Natural killer cell treated with Interleukin-12 subunit alpha and Interleukin-12 subunit beta and Interleukin-15 and Interleukin-18, amount 100 ng/mL, for 72 hours (primary cell): ENCODE measurements around the gene CYP1A2. TPM values are rescaled to one million over a fixed set of nuclear protein-coding genes. Genes with fewer than 3 reads are reported as not detected.

Experiments used
- ATAC-seq, 2 donors: fragments of 150-1000 bp; cut with Tn5 transposase in 1 of 2; sonication (Bioruptor Pico), chemical (Tn5 transposase) in 1 of 2; 2 replicates each; pipeline ENCODE4 v1.10.0; 2021
- DNase-seq: peaks from one replicate; pipeline ENCODE4 v3.0.0; 2022; ENCODE audit warnings: low spot score
- H3K27ac Mint-ChIP-seq, 2 donors: 1 replicate in 1 of 2; 2 replicates in 1 of 2; pipeline ENCODE4 v1.8.0; 2022; ENCODE audit warnings: mixed read lengths in 2 of 2, mild to moderate bottlenecking in 1 of 2, moderate library complexity in 1 of 2
- H3K27me3 Mint-ChIP-seq, 2 donors: 1 replicate in 1 of 2; 2 replicates in 1 of 2; pipeline ENCODE4 v1.8.0; 2022; ENCODE audit warnings: mixed read lengths in 2 of 2
- H3K36me3 Mint-ChIP-seq: one replicate; pipeline ENCODE4 v1.8.0; 2022; ENCODE audit warnings: mixed read lengths
- H3K4me1 Mint-ChIP-seq, 2 donors: 1 replicate in 1 of 2; 2 replicates in 1 of 2; pipeline ENCODE4 v1.8.0; 2022; ENCODE audit warnings: low read depth in 2 of 2, mixed read lengths in 2 of 2, mild to moderate bottlenecking in 1 of 2
- H3K4me3 Mint-ChIP-seq: one replicate; pipeline ENCODE4 v1.8.0; 2022; ENCODE audit warnings: mixed read lengths
- H3K9me3 Mint-ChIP-seq: 2 replicates; pipeline ENCODE4 v1.8.0; 2022; ENCODE audit warnings: mixed read lengths
- total RNA-seq, 2 donors: library from RNA; stranded (reverse); gene quantifications; one replicate each; pipeline ENCODE4 v1.2.3, GENCODE V29; 2022

Gene CYP1A2
- total RNA-seq, 2 donors from 2014 or later, result not detected

DNA sequence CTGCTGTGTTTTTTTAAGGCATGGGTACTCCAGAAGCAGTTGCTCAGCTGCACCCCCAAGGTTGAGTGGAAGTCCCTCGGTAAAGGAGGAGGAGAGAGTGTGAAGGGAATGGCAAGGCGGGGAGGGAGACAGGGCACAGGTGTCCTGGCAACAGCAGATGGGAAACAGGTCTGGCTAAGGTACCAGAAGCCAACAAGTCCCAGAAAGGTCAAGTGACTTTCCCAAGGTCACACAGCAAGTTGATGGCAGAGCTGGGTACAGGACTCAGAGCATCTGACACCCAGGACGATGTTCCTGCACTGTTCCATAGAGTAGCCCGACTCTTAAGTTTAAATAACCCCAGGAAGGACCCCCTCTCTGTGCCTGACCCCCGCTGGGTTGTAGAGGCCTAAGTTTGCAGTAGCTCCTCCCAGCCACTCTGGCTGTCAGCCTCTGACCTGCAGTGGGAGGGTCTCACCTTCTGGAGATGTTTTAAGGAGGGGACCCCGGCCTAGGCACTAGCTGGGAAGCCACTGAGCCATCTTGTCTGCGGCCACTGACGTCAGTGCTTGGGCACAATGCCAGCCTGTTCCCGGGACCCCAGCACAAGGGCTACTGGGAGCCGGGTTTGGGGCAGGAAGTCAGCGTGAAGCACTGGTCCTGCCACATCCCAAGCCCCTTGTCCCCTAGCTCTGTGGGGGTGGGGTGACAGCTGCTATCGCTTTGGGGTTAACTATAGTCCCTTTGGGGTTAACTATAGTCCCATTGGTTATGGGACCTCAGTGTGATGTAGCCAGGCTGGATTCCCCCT lies 43.8 kb downstream of the CYP1A2 start:
- Mint-ChIP-seq H3K36me3 (peaks cover 12% of the 10 kb centered on the region), H3K9me3 (no peaks in the 10 kb centered on the region), H3K27me3 (no peaks in the 10 kb centered on the region), H3K27ac (peak overlapping the region; percentile 91 to 97), H3K4me3 (peak overlapping the region; percentile 87), H3K4me1 (peaks cover 69 to 74% of the 10 kb centered on the region in 2 donors)
- ATAC-seq (no peak), DNase-seq (no peak)

DNA sequence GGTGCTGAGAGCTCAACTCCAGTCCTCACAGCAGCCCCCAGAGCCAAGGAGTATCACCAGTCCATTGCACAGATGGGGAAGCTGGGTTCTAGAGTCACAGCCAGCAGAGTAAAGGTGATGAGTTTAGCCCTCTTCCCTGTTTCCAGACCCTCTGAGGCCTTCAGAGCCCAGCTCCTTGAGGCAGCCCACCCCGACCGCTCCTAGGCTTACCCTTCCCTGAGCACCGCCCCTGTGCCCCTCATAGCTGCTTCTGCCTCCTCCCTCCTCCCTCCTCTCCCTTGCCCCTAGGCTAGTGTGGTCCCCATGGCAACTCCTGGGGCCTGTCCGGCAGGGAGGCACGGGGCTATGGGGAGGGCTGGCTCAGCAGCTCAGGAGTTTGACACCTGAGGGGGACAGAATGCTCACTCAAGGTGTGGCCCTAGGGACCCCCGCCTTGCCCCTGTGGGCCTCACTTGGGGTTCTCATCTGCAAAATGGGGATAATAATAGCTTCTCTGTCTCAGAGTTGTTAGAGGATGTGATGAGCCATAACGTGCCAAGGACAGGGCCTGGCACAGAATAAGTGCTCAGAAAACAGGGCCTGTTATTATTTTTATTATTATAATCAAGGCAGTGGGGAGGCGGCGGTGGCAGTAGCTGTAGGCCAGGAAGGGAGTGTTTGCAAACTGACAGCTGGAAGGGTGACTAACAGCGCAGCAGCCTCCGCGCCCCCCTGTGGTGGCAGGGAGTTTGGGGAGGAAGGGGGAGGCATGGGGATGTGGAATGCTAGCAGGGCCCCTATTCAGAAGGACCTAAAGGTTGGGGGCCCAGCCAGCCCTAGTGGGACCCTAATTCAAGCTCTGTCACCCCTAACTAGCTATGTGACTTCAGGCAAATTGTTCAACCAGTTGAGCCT lies 44.7 kb downstream of the CYP1A2 start:
- H3K27ac Mint-ChIP-seq, result peak overlapping the region; percentile 91 to 97
- no peaks in the 10 kb centered on the region for H3K27me3 Mint-ChIP-seq
- H3K36me3 Mint-ChIP-seq, result peaks cover 12% of the 10 kb centered on the region
- peaks cover 67 to 74% of the 10 kb centered on the region in 2 donors for H3K4me1 Mint-ChIP-seq
- ATAC-seq, result peak; percentile 34 to 55
- peak overlapping the region; percentile 68 for H3K4me3 Mint-ChIP-seq
- peak; percentile 81 for DNase-seq
- H3K9me3 Mint-ChIP-seq, result no peaks in the 10 kb centered on the region

DNA sequence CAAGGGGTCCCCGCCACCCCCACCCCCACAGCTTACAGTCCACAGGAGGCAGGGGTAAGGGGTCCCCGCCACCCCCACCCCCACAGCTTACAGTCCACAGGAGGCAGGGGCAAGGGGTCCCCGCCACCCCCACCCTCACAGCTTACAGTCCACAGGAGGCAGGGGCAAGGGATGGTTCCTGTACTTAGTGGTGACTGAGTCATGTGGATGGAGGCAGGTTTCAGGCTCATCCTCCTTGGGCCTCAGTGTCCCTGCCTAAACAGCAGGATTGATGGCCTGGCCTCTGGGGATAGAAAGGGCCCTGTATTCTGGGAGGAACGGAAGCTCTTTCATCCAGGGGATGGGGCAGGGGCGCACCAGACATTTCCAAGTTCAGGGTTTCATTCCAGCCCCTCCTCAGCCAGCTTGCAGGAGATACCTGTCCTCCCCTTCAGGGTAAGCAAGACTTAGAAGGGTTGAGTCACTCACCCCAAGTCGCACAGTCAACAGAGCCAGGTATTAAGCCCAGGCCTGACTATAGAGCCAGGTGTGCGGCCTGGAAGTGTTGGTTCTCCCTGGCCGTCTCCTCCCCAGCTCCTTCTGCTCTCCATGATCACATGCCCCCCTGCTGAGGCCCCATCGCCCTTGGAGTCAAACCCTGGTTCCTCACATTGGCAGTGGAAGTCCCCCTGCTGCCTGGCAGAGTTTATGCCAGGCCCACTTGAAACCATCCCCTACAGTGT lies 45.8 kb downstream of the CYP1A2 start:
- peaks cover 62 to 66% of the 10 kb centered on the region in 2 donors for H3K4me1 Mint-ChIP-seq
- DNase-seq, result no peak
- H3K36me3 Mint-ChIP-seq, result peaks cover 12% of the 10 kb centered on the region
- no peaks in the 10 kb centered on the region for H3K9me3 Mint-ChIP-seq
- peak overlapping the region; percentile 81 for H3K4me3 Mint-ChIP-seq
- no peaks in the 10 kb centered on the region for H3K27me3 Mint-ChIP-seq
- H3K27ac Mint-ChIP-seq, result peak overlapping the region; percentile 80 to 93
- ATAC-seq, result no peak

DNA sequence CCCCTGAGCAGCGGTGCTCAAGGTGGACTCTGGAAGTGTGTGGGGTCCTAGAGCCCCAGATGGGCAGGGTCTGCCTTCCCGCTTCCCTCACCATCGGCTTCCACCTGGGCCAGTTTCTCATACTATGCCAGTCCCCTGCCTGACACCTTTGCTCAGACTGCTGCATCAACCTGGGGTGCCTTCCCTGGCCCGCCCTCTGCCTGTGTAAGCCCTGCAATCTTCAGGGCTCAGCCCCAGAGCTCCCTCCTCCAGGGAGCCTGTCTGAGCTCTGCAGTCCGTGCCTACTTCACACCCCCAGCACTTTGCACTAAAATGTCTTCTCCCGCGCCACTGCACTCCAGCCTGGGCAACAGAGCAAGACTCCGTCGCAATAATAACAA lies 46.3 kb downstream of the CYP1A2 start:
- Mint-ChIP-seq H3K4me3 (peak overlapping the region; percentile 81), H3K9me3 (no peaks in the 10 kb centered on the region), H3K4me1 (peaks cover 61 to 66% of the 10 kb centered on the region in 2 donors), H3K27me3 (no peaks in the 10 kb centered on the region), H3K36me3 (peaks cover 8% of the 10 kb centered on the region), H3K27ac (peak overlapping the region; percentile 80 to 93)
- no peak for DNase-seq
- no peak for ATAC-seq

DNA sequence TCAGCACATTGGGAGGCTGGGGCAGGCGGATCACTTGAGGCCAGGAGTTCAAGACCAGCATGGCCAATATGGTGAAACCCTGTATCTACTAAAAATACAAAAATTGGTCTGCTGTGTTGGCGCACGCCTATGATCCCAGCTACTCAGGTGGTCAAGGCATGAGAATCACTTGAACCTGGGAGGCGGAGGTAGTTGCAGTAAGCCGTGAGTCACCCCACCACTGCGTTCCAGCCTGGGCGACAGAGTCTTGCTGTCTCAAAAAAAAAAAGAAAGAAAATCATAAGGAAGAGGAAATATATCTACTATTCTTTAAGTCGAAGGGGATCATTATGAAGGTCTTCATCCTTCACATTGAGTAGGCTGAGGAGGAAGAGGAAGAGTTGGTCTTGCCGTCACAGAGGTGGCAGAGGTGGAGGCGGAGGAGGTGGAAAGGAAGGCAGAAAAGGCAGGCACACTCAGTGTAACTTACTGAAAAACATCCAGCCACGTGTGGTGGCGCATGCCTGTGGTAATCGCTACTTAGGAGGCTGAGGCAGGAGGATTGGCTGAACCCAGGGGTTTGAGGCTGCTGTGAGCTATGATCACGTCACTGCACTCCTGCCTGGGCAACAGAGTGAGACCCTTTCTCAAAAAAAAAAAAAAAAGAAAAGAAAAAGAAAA lies 47.5 kb downstream of the CYP1A2 start:
- H3K4me1 Mint-ChIP-seq, result peaks cover 60% of the 10 kb centered on the region in 2 donors
- no peak for ATAC-seq
- H3K36me3 Mint-ChIP-seq, result peaks cover 8% of the 10 kb centered on the region
- H3K4me3 Mint-ChIP-seq, result peak overlapping the region; percentile 54
- DNase-seq, result no peak
- peak overlapping the region; percentile 80 to 93 for H3K27ac Mint-ChIP-seq
- no peaks in the 10 kb centered on the region for H3K9me3 Mint-ChIP-seq
- H3K27me3 Mint-ChIP-seq, result no peaks in the 10 kb centered on the region

DNA sequence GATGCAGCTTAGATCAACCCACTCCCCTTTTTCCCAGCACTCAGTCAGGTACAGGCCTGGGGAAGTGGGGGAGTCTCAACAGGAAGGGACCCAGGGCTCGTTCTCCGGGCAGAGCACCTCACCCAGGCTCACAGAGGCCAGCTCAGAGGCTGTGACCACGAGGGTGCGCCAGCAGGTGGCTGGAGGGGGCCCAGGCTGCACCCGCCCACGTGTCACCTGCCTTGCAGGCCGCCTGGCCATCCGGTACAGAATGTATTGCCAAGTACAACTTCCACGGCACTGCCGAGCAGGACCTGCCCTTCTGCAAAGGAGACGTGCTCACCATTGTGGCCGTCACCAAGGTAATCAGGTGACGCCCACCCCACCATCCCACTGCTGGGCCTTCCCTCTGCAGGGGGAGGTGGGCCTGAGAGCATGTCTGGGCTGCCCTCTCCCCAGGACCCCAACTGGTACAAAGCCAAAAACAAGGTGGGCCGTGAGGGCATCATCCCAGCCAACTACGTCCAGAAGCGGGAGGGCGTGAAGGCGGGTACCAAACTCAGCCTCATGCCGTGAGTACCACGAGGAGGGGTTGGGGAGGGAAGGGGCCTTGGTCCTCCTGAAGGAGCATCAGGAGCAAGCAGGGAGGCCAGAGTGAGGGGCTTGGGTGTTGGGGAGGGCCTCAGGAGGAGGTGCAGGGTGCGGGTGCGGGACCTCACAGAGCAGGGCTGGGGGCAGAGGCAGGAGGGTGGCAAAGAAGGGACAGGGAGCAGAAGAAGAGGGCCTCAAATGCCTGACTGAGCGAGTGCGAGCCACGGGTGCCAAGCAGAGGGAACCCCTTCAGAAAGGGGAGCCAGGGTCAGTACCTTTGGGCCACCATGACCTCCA lies 50.0 kb downstream of the CYP1A2 start:
- Mint-ChIP-seq H3K4me1 (peaks cover 37 to 39% of the 10 kb centered on the region in 2 donors), H3K36me3 (no peaks in the 10 kb centered on the region), H3K27ac (peak overlapping the region; percentile 77 to 92), H3K4me3 (peak overlapping the region; percentile 39), H3K9me3 (no peaks in the 10 kb centered on the region), H3K27me3 (no peaks in the 10 kb centered on the region)
- ATAC-seq, result no peak
- no peak for DNase-seq

DNA sequence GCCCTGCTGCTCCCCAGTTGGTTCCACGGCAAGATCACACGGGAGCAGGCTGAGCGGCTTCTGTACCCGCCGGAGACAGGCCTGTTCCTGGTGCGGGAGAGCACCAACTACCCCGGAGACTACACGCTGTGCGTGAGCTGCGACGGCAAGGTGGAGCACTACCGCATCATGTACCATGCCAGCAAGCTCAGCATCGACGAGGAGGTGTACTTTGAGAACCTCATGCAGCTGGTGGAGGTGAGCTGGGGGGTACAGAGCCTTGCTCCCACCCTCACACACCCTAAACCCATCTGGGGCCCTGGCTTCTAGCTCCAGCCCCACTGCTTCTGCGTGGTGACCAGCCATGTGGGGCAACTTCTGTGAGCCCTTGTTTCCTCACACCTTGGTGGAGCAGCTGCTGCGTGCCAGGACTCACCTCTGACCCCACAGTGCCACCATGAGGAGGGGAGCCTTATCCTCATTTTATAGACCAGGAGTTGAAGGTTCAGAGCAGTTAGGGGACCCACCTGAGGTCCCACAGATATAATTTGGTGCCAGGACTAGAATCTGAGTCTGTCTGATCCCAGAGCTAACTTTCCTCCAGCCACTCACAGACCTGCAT lies 50.7 kb downstream of the CYP1A2 start:
- ATAC-seq (peak in 1 of 2 donors; percentile 25), DNase-seq (no peak)
- Mint-ChIP-seq H3K27ac (peak overlapping the region; percentile 77 to 92), H3K9me3 (no peaks in the 10 kb centered on the region), H3K4me3 (peak overlapping the region; percentile 30), H3K36me3 (peaks cover 6% of the 10 kb centered on the region), H3K27me3 (no peaks in the 10 kb centered on the region), H3K4me1 (peaks cover 42 to 45% of the 10 kb centered on the region in 2 donors)

DNA sequence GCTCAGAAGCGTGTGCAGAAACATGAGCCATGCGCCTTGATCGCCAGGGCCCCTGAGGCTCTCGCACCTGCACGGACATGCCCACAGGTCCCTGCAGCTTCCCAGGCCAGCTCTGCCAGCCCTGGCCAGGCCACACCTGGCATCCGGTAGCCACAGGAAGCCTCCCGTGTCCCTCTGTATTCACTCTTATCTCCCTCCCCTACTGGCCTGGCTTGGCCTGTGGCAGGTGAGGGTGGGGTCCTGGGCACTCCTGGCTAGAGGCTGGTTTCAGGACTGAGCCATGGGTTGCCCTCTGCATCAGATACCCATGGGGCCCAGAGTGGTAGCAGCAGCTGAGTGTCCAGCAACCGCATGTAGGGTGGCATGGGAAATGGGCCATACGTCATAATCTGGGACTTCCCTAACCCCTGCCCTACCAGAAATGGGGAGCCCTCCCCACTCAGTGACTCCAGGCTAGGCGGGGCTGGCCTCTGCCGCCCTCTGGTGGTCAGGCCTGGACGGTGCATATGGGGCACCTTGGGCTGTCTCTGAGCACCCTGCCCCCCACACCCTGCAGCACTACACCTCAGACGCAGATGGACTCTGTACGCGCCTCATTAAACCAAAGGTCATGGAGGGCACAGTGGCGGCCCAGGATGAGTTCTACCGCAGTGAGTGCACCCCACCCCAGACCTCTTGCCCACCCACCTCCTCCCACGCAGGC lies 51.4 kb downstream of the CYP1A2 start:
- peaks cover 6% of the 10 kb centered on the region for H3K36me3 Mint-ChIP-seq

DNA sequence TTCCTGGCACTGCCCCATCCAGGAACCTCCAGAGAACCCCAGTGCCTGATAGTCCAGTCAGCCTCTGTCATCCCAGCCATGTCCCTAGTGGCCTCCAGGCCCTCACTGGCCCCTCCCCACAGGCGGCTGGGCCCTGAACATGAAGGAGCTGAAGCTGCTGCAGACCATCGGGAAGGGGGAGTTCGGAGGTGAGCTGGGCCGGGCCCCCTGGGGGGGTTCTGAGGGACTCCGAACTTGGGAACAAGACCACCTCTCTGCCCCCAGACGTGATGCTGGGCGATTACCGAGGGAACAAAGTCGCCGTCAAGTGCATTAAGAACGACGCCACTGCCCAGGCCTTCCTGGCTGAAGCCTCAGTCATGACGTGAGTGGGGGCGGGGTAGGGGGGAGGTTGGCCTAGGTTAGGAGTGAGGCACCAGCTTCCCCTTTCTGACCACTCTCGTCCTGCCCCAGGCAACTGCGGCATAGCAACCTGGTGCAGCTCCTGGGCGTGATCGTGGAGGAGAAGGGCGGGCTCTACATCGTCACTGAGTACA lies 52.0 kb downstream of the CYP1A2 start:
- H3K27me3 Mint-ChIP-seq, result no peaks in the 10 kb centered on the region
- H3K9me3 Mint-ChIP-seq, result no peaks in the 10 kb centered on the region
- H3K36me3 Mint-ChIP-seq, result peaks cover 6% of the 10 kb centered on the region
- no peak overlapping the region for H3K4me3 Mint-ChIP-seq
- ATAC-seq, result no peak
- H3K4me1 Mint-ChIP-seq, result peaks cover 36 to 38% of the 10 kb centered on the region in 2 donors
- H3K27ac Mint-ChIP-seq, result peak overlapping the region in 1 of 2 donors; percentile 92
- DNase-seq, result no peak

More for the DNA sequence above, 51.4 kb downstream of the CYP1A2 start:
- Mint-ChIP-seq H3K4me3 (peak overlapping the region; percentile 30), H3K9me3 (no peaks in the 10 kb centered on the region), H3K27me3 (no peaks in the 10 kb centered on the region), H3K27ac (peak overlapping the region; percentile 77 to 92), H3K4me1 (peaks cover 40 to 44% of the 10 kb centered on the region in 2 donors)
- ATAC-seq (peak; percentile 92 to 94), DNase-seq (peak; percentile 94)

DNA sequence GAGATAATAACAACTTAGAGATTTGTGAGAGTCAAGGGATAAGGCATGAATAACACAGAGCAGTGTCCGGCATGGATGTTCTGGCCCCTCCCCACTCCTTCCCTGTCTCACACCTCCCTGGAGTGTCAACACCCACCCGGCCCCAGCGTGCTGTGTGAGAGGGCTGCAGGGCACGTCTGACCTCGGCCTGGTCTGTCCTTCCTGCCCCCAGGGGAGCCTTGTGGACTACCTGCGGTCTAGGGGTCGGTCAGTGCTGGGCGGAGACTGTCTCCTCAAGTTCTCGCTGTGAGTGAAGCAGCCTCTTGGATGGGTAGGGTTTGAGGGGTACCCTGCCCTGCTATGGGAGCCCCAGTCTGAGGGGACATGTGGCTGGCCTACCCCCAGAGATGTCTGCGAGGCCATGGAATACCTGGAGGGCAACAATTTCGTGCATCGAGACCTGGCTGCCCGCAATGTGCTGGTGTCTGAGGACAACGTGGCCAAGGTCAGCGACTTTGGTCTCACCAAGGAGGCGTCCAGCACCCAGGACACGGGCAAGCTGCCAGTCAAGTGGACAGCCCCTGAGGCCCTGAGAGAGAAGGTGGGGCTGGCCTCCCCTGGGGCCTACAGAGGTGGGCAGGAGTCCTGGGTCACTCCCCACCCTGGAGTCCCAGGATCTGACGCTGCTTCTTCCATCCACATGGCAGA lies 52.8 kb downstream of the CYP1A2 start:
- Mint-ChIP-seq H3K4me3 (no peak overlapping the region), H3K9me3 (no peaks in the 10 kb centered on the region), H3K27ac (no peak overlapping the region), H3K36me3 (peaks cover 6% of the 10 kb centered on the region), H3K27me3 (no peaks in the 10 kb centered on the region), H3K4me1 (peaks cover 31 to 34% of the 10 kb centered on the region in 2 donors)
- DNase-seq (no peak), ATAC-seq (no peak)

DNA sequence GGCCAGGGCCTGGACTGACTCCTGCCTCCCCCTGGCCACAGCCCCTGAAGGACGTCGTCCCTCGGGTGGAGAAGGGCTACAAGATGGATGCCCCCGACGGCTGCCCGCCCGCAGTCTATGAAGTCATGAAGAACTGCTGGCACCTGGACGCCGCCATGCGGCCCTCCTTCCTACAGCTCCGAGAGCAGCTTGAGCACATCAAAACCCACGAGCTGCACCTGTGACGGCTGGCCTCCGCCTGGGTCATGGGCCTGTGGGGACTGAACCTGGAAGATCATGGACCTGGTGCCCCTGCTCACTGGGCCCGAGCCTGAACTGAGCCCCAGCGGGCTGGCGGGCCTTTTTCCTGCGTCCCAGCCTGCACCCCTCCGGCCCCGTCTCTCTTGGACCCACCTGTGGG lies 53.6 kb downstream of the CYP1A2 start:
- DNase-seq (no peak), ATAC-seq (no peak)
- Mint-ChIP-seq H3K36me3 (peaks cover 6% of the 10 kb centered on the region), H3K27ac (no peak overlapping the region), H3K27me3 (no peaks in the 10 kb centered on the region), H3K9me3 (no peaks in the 10 kb centered on the region), H3K4me3 (no peak overlapping the region), H3K4me1 (peaks cover 38 to 42% of the 10 kb centered on the region in 2 donors)
